GOT3 (cell line): ENCODE data around the gene SUMO1.
A peak's percentile ranks its signal among the peaks of the same experiment; 100 is the strongest.
"Not testable (repeated sequence)": the region's sequence is repeated elsewhere in the genome, so short reads cannot be mapped to it uniquely, and the experiment has no call there.

Source experiments
- DNase-seq: peaks from one replicate; lab custom pipeline; 2025; ENCODE audit warnings: mixed read lengths; lab: John Stamatoyannopoulos, UW

The SUMO1 gene

GRCh38 chr2:202238234-202239197 is at the start of gene SUMO1:
TSS of gene SUMO1 (minus strand) at chr2:202238597. CDS start at chr2:202238451, 146 bp downstream.
- DNase-seq, result peak; percentile 59

- no peak for DNase-seq
These were observed 48.2 kb upstream of the SUMO1 start for GRCh38 chr2:202286595-202286994.

DNA sequence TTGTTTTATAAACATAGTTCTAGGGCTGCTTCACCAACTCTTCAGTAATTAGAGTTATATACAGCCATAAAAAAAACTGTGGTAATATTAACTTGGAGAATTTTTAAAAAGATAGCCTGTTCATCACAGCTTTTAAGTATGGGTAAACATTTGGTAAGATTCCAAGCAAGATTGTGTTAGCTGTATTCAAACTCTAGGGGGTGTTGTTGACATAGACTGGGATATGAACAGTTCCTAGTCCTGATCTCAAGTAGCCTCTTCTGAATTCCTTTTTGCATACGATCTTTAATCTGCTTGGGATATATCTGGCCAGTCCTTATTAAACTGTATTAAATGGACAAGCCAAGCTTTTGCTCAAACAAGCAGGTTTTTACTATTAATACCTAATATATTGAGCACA is 40.5 kb upstream of the SUMO1 start:
- DNase-seq, result no peak

- no peak for DNase-seq
These were observed 39.8 kb upstream of the SUMO1 start for GRCh38 chr2:202278036-202278760.

DNA sequence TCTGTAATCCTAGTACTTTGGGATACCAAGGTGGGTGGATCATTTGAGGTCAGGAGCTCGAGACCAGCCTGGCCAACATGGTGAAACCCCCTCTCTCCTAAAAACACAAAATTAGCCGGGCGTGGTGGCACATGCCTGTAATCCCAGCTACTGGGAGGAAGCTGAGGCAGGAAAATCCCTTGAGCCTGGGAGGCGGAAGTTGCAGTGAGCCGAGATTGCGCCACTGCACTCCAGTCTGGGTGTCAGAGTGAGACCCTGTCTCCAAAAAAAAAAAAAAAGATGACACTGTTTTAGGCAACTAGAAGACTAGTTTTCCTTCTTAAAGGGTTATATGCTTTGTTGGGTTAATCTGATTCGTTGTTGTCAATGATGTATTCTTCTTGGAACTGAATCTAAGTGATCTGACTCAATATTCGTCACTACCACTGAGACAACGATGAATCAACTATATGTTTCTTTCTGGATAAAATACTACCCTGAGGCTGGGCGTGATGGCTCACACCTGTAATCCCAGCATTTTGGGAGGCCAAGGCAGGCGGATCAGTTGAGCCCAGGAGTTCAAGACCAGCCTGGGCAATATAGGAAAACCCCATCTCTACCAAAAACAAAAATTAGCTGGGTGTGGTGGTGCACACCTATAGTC is 37.8 kb upstream of the SUMO1 start:
- not testable (repeated sequence) for DNase-seq

DNA sequence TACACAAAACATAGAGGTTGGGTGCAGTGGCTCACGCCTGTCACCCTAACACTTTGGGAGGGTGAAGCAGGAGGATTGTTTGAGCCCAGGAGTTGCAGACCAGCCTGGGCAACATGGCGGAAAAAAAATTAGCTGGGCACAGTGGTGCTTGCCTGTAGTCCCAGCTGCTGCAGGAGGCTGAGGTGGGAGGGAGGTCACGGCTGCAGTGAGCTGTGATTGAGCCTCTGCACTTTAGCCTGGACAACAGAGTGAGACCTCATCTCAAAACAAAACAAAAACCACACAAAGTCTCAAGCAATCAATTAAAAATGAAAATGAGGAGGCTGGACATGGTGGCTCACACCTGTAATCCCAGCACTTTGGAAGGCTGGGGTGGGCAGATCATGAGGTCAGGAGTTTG is 32.1 kb upstream of the SUMO1 start:
- DNase-seq, result no peak

DNA sequence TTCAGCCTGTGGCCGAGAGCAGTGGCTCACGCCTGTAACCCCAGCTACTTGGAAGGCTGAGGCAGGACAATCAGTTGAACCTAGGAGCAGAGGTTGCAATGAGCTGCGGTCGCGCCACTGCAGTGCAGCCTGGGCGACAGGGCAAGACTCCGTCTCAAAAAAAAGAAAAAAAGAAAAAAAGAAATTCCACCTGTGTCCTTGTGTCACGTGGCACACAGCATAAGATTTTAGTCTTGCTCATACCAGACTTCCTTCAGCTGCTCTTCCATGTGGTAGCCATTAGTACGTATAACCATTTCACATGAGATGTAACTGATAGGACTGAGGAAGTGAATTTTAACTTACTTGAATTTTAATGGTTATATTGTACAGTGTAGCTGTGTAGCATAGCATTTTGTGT is 31.2 kb upstream of the SUMO1 start:
- DNase-seq, result peak; percentile 1

DNA sequence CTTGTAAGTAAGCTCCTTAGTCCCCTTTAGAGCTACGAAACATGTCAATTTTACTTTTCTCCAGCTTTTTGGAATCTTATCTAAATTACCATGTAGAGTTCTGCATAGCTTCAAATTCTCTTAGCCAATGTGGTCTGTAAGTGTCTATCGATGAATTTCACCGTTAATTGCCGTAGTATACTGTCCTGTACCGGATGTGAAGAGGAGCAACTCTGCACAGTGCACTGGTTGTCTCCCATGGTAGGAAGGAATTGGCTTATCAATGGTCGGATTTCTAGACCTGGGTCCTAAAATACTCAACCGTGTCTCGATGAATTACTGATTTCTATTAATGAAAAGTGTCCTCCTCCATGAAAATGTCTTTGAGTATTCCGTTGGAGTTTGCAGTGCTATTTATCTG is 29.1 kb upstream of the SUMO1 start:
- DNase-seq, result no peak

GRCh38 chr2:202265467-202266277 is 27.3 kb upstream of the SUMO1 start, which contains the start of gene NOP58:
TSS of gene NOP58 (plus strand) at chr2:202265763. CDS start at chr2:202265942, 179 bp downstream.
- DNase-seq, result peak; percentile 76

GRCh38 chr2:202261531-202261930 is 23.1 kb upstream of the SUMO1 start:
- no peak for DNase-seq

- DNase-seq, result no peak
These were observed 13.1 kb upstream of the SUMO1 start for GRCh38 chr2:202251494-202251893.

GRCh38 chr2:202249521-202250253 is 11.3 kb upstream of the SUMO1 start:
- no peak for DNase-seq

DNA sequence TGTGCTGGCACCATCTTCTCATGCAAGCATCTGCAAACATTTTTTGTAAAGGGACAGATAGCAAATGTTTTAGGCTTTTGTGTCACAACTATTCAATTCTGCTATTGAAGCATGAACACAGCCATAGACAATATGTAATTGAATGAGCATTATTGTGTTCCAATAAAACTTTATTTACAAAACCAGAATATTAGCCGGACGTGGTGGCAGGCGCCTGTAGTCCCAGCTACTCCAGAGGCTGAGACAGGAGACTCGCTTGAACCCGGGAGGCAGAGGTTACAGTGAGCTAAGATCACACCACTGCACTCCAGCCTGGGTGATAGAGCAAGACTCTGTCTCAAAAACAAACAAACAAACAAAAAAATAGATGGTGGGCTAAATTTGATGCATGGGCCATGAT is 9.3 kb upstream of the SUMO1 start:
- DNase-seq, result not testable (repeated sequence)

DNA sequence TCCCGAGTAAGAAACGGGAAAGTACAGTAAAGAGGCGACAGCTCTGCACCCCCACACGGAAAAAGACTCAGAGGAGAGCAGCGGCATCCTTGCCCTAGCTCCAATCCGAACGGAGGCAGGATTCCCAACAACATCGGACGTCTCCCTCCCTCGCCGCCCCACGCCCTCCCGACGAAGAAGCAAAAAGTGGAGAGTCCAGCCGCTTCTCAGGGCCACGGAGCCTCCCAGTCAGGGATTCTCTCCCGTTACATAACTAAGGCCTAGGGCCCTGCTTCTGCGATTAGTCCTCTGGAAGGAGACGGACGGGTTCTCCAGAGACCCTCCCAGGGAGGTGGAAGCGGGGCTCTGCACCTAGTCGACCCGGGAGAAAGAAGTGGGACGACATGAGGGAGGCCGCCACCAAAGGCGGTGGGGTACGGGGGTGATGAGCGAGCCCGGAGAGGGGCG is 587 bp downstream of the SUMO1 start:
- DNase-seq, result peak; percentile 4

- DNase-seq, result no peak
These were observed 16.5 kb downstream of the SUMO1 start for GRCh38 chr2:202221873-202222272.

DNA sequence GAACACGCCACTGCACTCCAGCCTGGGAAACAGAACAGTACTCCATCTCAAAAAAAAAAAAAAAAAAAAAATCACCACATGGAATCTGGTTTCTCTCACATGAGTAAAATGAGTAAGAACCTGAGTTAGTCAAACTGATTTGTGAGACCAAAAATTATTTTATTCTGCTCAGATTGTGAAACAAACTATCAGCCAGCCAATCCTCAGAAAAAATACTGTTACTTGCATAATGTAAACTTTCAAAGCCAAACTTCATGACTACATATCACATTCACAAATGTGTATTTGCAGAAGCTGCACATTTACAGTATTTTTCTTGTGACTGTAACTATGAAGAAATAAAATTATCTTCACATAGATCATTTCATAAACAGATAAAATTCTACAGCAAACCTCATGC is 23.2 kb downstream of the SUMO1 start:
- no peak for DNase-seq

GRCh38 chr2:202208526-202208925 is 29.9 kb downstream of the SUMO1 start:
- DNase-seq, result no peak

DNA sequence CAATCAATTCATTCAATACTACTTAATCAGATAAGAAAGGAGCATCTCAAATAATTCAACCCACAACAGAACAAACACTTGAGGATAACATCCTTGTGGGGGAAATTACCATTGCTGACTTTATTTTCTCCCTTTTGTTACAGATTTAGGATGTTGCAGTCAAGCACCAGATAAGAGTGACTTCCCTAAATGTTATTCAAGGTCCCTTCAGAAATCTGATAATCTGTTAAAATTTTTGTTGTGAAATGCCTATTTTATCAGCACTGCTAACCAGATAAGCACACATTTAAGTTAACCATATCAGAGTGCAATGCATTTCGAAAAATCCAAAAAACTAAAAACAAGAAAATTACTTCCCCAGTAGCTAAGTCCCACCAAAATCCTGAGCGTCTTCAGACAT is 33.5 kb downstream of the SUMO1 start:
- DNase-seq, result no peak

DNA sequence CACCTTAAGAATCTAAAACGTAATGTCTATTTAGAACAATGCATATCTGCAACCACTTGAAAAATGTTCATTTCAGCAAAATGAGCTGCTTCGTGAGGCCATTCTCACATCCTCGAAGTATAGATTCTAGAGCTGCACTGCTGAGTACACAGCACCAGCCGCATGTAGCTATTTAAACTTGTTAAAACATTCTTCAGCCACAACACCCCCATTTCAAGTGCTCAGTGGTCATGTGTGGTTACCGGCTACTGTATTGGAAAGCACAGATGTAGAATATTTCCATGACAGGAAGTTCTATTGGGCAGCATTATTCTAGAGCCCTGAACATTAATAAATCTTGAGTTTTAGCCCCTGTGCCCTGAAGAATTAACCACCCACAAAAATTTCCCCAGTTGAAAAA is 35.0 kb downstream of the SUMO1 start:
- DNase-seq, result no peak

- DNase-seq, result no peak
These were observed 36.9 kb downstream of the SUMO1 start for GRCh38 chr2:202201220-202202160.
